HG03558 (cell line): ENCODE results near the gene CACNG7.

Experiments used
- ATAC-seq: cut with Tn5 transposase; IDR thresholded peaks from one replicate; pipeline ENCODE4 v1.9.1; 2021; ENCODE audit warnings: moderate number of reproducible peaks; ENCODE audit not compliant: unreplicated experiment; ENCODE audit errors: extremely low read depth

Gene CACNG7

DNA sequence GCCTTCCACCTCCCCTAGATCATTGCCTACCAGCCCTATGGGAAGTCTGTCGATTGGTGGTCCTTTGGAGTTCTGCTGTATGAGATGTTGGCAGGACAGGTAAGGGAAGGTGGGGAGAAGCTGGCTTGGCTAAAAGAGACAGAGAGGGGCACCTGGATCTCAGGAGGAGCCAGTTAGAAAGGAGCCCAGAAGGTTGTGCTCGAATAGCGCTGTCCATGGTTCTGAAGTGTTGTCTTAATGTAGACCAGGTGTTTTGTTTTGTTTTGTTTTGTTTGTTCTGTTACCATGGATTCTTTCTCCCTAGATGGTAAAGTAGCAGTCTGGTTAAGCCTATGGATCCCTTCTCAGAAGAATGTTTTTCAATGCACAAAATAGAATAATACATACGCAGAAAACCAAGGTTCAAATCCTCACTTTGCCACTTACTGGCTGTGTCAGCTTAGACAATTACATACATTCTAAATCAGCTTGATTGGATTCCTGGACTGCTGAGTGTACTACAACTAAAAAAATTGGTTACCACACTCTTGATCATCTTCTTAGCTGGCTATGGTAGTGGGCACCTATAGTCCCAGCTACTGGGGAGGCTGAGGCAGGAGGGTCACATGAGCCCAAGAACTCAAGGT lies 5.9 kb upstream of the CACNG7 start:
- ATAC-seq: no peak

DNA sequence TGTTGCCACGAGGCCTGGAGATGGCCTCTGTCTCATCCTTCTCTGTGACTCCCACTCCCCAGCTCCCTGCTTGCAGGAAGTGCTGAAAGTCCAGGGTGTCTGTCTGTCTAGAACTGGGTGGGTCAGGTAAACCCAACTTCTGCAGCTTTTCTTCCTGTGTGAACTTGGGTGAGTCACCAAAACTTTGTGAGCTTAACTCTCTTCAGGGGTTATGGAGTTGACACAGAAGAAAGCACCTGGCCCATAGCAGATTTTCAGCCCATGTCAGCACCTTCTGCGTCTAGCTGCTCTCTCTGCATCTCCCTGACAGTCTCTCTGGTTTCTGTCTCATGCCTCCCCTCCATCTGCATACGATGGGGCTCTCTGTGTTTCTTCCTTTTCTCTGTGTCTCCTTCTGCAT lies 4.2 kb upstream of the CACNG7 start:
- no peak for ATAC-seq

GRCh38 chr19:53905787-53906186 lies 3.3 kb upstream of the CACNG7 start:
- no peak for ATAC-seq

DNA sequence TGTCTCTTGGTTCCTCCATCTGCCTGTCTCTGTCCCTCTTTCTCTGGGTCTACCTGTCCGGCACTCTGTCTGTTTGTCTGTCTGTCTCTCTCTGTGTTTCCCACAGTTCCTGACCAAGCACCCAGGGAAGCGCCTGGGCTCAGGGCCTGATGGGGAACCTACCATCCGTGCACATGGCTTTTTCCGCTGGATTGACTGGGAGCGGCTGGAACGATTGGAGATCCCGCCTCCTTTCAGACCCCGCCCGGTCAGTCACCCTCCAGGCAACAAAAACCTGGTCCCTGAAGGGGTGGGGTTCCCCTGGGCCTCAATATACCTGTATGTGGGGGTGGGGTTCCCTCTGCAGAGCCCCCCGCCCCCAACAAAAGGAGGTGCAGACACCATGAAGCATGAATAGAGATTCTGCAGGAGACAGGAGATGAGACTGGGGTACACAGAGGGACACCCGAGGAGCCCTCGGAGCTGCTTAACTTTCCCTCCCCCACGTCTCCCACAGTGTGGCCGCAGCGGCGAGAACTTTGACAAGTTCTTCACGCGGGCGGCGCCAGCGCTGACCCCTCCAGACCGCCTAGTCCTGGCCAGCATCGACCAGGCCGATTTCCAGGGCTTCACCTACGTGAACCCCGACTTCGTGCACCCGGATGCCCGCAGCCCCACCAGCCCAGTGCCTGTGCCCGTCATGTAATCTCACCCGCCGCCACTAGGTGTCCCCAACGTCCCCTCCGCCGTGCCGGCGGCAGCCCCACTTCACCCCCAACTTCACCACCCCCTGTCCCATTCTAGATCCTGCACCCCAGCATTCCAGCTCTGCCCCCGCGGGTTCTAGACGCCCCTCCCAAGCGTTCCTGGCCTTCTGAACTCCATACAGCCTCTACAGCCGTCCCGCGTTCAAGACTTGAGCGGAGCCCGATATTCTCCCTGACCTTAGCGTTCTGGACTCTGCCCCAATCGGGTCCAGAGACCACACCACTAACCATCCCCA lies 2.6 kb upstream of the CACNG7 start:
- no peak for ATAC-seq

DNA sequence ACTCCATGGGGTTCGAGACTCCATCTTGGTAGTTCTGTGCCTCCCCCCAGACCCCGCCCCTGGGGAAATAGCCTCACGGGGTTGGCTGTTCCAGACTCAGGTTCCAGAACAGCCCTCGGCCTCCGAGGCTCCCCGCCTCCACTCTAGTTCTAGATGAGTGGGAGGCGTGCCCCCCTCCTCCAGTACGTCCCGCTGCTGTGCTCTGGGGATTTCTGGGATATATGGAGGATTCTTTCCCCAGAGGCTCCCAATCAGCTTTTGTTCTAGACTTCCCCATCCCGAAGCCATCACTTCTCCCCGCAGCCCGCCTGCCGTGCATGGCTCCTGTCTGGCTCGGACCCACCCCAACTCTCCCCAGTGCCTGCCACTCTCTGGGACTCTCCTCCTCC lies 1.9 kb upstream of the CACNG7 start:
- no peak for ATAC-seq

GRCh38 chr19:53907690-53908089 lies 1.4 kb upstream of the CACNG7 start:
- ATAC-seq: no peak

GRCh38 chr19:53908106-53908934 lies 758 bp upstream of the CACNG7 start:
- no peak for ATAC-seq

GRCh38 chr19:53909471-53910169 lies 542 bp downstream of the CACNG7 start:
- ATAC-seq: no peak

DNA sequence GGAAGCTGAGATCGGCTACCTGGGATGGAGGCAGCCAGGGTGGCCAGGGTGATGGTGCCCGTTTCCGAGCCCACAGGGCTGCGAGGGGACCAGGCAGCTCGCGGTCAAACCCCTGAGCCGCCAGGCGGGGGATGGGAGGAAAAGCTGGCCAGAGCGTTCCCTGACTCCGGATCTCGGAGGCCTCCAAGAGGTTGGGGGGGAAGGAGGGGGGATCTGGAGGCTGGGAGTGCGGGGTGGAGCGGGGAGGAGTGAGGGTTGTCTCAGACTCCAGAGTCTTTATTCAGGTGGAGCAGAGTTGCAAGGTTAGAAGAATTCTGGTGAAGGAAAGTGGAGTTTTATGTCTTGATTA lies 1.1 kb downstream of the CACNG7 start:
- ATAC-seq: no peak

GRCh38 chr19:53912653-53913052 lies 3.6 kb downstream of the CACNG7 start:
- no peak for ATAC-seq

GRCh38 chr19:53915000-53915399 lies 5.9 kb downstream of the CACNG7 start:
- ATAC-seq: no peak

GRCh38 chr19:53916004-53916403 lies 6.9 kb downstream of the CACNG7 start:
- no peak for ATAC-seq

DNA sequence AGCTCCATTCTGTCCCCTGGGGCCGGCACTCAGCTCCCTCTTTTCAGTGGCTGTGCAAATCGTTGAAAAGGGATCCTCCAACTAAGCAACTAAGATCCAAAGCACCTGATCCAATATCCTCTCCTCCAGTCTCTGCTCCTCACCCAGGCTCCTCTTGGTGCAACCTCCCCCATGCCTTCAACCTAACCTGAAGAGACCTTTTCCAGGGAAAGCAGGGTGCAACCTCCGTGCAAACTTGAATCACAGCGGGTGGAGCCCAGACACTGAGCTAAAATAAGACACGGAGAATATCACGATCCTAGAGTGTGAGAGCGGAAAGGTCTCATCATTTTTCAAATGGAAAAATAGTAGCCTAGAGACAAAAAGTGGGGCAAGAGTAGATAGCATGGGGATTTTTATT lies 8.3 kb downstream of the CACNG7 start:
- ATAC-seq: no peak

DNA sequence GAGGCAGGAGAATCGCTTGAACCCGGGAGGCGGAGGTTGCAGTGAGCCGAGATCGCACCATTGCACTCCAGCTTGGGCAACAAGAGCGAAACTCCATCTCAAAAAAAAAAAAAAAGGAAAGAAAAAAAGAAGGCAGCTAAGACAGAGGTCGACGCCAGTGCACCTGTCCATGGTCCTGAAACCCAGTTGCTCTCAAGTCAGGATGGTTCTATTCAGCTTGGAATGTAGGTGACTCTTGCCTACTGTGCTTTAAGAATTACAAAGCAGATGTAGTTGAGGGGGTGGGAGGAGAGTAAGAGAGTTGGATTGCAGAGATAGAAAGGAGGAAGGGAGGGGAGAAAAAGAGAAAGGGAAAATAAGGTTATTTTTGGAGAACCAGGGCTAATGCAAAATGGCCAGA lies 18.7 kb downstream of the CACNG7 start:
- no peak for ATAC-seq

GRCh38 chr19:53936029-53936428 lies 27.0 kb downstream of the CACNG7 start:
- ATAC-seq: no peak

DNA sequence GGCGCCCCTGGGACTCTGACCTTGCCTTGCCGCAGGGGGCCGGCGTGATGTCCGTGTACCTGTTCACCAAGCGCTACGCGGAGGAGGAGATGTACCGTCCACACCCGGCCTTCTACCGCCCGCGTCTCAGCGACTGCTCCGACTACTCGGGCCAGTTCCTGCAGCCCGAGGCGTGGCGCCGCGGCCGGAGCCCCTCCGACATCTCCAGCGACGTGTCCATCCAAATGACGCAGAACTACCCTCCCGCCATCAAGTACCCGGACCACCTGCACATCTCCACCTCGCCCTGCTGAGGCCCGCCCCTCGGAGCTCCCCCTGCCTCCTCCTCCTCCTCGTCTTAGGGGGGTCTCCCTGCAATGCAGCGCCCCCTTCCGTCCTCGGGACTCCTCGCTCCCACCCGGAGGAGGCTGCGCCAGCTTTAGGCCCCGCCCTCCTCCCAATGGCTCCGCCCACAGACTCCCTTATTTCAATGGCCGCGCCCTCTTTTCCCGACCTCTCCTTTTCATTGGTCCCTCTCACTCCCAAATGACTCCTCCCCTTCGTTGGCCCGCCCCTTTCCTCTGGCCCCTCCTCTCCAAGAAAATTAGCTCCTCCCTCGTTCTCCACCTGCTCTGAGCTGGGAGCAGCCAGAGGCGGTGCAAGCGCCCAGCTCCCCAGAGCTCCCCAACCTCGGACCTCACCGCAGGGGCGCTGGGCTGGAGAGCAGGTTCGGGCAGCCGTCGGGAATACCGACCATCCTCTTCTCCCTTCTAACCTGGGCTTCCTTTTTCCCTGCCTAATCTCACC lies 33.1 kb downstream of the CACNG7 start:
- ATAC-seq: no peak

DNA sequence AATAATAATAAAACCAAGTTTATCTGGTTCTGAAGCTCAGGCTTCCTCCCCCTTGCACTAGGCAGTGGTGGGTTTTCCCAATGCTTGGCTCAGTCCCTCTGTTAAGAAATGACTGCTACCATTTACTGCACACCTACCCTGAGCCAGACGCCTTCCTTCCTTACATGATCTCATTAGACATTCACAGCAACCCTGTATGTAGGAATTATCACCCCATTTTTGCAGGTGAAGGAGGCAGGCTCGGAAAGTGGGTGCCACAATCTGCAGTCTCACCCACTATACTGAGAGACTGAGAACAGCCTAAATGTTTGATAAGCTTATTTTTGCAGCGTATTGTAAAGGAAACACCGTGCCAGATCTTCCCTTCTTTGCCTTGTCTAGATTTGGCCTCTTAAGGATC lies 35.3 kb downstream of the CACNG7 start:
- ATAC-seq: no peak

GRCh38 chr19:53944933-53945332 lies 35.9 kb downstream of the CACNG7 start:
- no peak for ATAC-seq

DNA sequence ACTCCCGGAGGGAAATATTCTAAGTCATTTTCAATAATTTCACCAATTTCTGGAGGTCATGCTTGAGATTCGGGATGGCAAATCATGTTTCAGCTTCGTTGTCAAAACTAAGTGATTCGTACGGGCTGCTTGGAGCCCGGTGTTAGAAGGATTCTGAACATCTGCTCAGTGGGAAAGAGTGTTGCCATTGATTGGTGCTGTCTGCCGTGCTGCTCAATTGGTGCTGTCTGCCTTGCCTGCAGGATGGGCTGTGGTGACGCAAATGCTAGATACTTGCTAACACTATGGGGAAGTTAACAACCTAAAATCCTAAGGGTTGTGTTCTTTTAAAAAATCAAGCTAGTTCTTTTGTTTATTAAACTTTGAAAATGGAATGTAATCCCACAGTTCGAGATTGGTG lies 36.4 kb downstream of the CACNG7 start:
- ATAC-seq: no peak

GRCh38 chr19:53945998-53946397 lies 36.9 kb downstream of the CACNG7 start:
- ATAC-seq: no peak
